Inflammatory macrophage treated with lipopolysaccharide for 4 hours (primary cell): Measurements from ENCODE around the gene MRRF.
A peak's percentile ranks its signal among the peaks of the same experiment; 100 is the strongest.

ENCODE experiments used
- DNase-seq: peaks from one replicate; pipeline ENCODE4 v3.0.0-alpha.2; 2020

Gene MRRF, protein sequence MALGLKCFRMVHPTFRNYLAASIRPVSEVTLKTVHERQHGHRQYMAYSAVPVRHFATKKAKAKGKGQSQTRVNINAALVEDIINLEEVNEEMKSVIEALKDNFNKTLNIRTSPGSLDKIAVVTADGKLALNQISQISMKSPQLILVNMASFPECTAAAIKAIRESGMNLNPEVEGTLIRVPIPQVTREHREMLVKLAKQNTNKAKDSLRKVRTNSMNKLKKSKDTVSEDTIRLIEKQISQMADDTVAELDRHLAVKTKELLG

DNA sequence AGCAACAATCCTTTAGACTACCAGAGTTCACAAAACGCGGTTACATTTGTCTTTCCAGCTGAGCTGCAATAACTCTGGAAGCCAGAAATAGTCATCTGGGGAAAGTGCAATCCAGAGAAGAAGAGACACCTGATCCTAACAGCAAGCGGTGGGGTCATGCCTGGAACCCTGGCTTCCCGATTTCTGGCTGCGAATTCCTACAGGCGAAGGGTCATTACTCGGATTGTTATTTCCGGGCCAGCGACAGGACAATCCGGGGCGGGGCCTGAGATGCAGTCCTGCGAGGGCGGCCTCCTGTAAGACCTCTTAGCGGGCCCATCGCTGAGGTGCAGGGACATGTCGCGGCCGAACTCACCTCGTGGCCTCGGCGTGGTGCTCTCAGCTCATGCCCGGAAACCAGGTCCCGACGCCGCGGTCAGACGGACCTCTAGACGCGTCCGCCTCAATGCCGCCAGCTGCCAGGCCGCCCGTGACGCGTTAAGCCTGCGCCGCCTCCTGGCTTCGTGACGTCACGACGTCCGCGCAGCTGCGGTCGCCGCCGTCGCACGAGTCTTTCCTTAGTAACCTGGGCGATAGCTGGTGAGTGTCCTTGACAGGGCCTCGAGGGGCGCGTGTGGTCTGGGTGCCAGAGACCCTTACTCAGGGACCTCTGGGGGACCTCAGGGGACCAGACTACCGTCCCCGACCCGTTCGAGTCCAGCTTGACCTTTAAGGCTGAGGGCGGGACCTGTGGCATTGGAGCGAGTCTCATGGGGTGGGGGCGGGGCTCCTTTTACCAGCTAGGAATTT, at the start of gene MRRF, which contains the start of gene RBM18:
TSS of gene MRRF (plus strand) at position 523 of the 789 bp plus-strand sequence. CDS start 6,010 bp downstream, outside the sequence.
TSS of gene RBM18 (minus strand) at position 481 of the 789 bp plus-strand sequence. CDS start 3,348 bp downstream, outside the sequence.
- DNase-seq: peak; percentile 92

DNA sequence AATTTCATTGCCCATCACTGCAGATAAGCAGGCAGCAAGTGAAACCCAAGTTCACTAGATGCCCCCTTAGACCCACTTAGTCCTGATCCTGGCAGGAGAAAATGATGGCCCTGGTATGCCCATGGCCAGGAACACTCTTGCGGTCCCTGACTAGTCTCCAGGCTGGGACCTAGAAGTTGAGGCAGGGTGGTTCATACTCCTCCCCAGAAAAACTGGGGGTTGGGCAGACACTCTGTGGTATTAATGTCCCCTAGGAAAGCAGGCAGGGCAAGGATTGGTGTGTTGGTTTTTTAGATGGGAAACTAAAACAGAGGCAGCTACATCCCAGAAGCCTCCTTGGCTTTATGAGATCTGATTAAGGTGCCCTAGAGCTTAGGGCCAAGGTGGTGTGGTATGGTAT, 49.0 kb upstream of the MRRF start:
- DNase-seq: no peak

DNA sequence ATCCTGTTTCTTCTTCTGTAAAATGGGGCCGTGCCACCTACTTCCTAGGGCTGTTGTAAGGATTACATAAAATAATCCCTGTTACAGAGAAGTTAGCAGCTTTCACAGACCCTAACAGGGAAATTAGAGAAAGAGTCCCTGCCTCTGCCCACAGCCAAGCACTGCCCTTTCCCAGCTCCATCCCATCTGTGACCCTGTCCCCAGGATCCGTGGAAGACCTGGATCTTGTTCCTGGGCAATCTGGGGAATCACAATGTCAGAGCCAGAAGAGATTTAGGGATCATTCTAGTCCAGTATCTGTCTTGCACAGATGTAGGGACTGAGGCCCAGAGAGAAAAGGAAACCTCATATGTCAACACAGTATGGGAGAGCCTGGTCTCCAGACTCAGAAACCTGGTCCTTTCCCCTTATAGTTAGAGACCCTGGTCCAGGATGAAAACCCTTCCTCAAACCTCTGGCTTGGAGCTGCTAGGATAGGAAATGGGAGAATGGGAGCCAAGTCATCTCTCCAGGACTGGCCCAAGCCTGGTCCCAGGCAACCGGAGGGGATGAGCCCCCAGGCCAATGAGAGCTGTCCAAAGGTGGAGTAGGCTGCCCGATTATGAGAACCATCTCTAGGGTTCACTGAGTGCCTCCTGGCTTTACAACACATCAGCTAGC, 48.4 kb upstream of the MRRF start:
- no peak for DNase-seq

DNA sequence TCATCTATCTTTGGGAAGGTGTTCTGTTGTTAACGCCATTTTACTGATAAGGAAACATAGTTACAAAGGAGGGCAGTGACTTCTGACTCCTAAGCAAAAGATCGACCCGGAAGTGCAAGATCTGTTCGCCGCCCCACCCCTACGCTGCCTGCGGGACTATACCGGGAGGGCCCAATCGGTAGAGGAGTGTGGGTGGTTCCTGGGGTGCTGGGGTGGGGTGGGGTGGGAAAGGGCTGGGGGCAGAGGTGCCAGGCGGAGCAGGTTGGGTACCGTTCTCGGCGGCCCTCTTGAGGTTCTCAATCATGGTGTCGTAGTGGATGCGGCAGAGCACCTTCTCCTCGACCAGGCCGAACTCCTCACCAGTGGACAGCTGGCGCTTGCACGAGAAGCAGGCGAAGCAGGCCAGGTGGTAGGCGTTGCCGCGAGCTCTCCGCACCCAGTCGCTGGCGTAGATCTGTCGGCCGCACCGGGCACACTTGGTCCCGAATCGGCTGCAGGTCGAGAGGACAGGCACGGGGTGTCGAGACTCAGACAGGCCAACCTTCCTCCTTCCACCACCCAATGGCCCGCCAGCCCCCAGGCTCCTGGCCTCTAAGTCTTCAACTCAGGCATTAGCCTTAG, 47.8 kb upstream of the MRRF start:
- DNase-seq: no peak

DNA sequence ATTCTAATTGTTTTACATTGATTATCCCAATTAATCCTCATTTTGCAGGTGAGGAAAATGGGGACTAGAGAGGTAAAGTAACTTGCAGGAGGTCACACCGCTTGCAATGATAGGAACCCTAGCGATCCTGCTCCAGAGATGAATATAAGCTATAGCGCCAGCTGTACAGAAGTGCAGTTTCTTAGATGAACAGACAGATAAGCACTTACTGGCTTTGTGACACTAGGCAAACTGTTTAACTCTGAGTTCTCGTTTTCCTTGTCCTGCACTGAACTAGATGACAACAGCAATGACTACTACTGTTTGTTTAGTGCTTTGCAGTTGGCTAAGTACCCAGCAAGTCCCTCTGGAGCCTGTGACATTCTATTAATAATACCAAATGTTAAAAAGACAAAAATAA, 47.0 kb upstream of the MRRF start:
- DNase-seq: no peak

DNA sequence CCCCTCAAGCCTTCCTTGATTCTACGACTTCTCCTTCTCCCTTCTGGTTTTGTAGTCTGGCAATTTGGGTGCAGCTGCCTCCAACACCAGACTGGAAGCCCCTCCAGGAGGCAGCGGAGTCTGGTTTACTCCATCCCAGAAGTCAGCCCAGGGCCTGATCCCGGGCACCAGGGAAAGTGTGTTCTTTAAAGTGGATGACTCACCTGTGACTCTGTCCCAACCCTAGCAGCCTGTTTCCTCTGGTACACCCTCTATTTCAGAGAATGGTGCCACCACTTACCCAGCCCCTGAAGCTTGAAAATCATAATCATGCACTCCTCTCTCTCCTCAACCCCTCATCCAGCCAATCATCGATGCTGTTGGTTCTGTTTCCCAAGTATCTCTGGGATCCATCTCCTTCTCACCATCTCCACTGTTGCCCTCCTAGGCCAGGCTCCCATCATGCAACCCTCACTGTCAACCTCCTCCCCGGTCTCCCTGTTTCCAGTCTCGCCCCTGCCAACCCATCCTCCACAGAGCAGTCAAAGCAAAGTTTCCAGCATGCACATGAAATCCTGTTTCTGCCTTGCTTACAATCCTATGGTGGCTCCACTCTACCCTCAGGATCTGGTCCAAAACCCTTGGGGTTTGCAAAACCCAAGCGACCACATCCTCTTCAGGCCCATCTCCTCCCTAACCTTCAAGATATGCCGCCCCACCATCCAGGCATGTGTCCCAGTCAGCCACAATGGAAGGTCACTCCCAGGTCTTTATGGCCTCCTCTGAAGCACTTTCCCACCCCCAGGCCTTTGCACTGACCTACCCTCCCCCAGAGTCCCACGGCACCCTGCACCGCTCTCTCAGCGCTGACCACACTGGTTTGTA, 46.4 kb upstream of the MRRF start:
- DNase-seq: no peak

DNA sequence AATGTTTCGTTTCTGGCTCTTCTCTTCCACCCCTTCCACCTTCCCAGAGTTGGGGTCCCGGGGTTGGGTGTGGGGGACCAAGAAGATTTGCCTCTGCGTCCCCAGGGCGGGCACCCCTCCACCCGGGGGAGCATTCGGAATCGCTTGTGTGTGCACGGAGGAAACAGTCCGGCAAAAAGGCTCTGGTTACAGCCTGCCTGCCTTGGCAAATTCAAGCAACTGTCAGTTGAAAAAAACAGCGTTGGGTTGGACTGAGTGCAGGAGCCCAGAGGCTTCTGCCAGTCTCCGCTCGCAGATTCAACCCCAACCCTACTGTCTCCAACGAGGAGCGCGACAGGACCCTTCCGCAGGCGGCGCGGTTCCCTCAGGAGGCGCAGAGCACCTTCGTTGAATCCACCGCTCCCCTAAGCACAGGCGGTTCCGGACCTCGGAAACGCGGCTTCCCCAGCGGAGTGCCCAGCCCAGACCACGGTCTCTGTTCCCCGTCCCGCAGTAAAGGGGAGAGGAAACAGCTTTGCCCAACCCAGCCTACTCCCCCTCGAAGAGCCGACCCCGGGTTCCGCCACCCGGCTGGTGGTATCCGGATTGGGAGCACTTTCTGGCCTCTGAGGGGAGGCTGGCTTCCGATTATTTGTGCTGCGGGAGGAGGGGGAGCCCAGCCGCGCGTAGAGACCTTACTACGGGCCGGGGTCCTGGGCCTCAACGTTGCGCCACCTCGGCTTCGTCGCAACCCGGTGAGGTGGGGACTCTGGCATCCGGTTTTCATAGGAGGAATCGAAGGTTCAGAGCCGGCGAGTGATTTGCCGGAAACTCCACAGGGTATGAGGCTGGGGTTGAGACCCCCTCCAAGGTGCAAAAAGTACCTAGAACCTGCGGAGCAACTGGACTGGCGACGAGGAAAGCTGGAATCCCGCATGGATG, 45.5 kb upstream of the MRRF start:
- DNase-seq: no peak

DNA sequence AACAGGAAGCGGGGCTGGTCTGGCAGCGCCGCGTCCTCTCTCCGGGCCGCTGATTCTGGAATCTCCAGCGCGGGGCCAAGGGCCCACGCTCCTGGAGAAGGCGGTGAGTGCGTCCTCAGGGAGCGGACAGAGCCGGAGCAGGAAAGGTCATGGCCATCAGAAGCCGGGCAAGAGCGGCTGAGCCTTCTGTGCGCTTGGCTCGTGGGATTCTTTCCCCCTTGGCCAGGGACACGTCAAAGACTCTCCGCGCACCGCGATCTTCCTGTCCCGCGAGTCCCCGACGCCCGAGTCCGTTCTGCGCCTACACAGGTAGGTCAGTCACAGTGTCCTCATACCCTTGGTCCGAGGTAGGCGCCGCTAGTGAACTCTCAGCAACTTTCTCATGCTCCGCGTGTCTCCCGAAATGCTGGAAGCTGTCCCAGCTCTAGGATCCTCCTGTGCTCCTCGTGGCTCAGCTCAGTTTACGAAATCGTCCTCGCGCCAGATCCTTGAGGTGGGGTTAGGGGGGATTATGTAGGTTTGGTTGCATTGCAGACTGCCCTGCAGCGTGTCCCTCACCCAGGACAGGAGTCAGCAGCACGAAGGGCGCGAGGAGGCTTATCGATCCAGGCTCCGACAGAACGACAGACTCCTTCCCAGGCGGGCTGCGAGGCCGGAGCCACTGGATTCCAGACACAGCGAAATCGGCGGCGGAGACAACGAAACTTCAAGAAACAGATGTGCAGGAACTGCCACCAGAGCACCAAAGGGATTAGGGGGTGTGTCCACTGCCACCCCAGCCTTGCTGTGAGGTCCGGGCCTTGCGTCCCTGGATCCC, 44.6 kb upstream of the MRRF start:
- DNase-seq: no peak

DNA sequence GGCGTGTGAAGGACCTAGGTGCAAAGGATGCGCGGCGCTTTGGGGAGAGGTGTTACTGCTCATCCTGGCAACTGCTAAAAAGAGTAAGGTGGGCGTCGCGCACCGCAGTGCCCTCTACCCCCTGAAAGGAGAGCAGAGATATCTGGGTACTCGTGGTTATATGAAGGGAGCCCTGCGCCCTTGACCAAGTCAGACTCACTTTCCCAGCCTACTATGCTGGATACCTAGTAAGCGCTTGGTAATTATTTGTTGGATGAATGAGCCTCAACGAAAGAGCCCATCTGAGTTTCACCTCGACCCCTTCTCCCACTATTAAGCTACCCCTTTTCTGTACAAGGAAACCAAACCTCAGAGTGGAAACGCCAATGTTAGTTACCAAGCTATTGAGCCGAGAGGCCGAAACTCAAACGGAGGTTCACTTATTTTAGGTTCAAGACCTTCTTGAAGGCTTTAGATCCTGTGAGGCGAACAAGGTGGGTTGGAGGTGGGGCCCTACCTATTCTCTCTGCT, 44.0 kb upstream of the MRRF start:
- no peak for DNase-seq

DNA sequence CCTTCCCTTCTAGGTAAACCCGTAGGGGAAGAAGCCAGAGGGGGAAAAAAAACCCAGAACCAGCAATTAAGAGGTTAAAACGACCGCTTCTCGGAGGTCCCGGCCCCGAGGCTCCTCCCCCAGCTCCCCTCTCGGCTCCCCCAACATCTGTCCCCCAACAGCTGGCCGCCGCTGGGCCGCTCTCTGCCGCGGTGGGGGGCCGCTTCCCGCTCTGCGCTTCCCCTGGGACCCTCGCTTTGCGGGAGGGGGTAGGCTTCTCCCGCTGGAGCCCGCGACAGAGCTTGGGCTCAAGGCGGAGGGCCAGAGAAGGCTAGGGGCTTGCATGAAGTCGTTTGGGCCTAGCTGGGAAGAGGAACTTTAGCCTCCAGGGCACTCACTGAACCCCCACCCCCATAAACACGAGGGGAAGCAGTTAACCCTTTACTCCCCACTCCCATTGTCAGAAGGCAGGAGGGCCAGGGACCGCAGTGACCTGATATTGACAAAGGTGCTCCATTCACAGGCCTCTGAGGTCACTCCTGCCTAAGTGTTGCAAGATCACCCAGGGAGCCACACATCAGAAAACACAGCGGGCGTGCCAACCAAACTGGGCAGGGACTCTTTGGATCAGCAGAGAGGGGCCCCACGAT, 43.4 kb upstream of the MRRF start:
- DNase-seq: no peak

DNA sequence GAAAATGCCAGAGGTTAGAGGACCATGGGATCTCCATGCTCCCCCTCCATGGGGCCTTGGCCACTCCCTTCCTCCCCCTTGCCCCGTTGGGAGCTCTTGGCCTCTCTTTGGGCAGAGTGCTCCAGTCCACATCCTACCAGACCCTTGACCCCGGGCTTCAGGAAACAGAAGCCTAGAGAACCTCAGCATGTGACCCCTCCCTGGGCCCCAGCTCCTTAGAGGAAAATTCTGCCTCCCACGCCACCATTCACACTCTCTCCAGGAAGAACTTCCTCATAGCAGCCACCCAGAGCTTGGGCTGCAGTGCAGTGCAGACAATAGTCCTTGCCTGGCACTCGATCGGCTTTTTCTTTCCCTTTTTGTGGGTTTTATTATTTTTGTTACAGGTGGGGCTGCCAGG, 41.9 kb upstream of the MRRF start:
- peak; percentile 37 for DNase-seq

DNA sequence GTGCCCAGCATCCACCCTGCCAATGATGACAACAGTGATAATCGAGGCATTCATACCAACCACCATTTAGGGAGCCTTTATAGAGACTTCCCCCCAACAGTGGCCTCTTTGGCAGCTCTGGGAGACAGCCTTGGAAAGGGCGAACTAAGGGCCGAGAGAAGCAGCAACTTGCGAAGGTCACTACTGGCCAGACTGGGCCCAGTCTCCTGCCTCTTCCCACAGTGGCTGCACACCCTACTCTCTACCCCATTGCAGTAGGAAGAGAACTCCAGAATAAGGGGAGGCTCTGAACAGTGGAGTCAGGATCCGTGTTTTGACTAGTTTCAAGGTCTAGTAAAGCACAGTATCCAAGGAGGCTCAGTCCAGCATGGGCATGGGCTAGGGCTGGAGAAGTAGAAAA, 41.2 kb upstream of the MRRF start:
- no peak for DNase-seq

DNA sequence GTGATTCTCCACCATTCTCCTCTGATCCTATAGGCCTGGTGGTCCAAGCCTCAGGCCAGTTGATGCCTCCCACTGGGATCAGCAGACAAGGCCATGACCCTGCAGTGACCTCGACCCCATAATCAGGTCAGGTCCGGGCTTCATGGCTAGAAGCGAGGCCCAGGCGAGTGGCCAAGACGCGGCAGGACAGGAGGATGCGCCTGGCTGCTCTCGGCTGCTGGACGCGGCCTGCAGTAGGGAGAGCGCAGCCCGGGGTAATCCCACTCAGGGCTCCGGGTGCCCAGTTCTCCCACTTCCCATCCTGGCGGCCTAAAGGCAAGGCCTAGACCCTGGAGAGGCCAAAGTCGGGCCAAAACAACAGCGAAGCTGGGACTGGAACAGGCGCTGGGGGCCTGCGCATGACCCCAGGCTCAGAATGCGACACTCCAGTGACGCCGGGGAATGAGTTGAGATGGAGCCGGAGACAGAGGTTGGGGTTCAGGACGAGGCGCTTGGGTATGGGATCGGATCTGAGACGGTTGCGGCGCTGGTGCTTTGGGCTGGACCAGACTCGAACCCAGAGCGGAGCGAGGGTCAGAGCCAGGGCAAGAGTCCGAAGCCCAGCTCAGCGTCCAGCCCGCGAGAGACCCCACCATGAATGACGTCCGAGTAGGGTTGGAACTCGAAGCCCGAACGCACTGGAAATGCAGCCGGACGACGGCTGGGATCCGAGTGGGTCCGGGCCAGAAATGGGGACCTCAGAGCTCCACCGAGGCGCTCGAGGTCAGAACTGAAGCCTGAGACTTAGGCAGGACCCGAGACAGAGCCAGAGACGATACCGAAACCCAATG, 39.2 kb upstream of the MRRF start:
- DNase-seq: no peak

DNA sequence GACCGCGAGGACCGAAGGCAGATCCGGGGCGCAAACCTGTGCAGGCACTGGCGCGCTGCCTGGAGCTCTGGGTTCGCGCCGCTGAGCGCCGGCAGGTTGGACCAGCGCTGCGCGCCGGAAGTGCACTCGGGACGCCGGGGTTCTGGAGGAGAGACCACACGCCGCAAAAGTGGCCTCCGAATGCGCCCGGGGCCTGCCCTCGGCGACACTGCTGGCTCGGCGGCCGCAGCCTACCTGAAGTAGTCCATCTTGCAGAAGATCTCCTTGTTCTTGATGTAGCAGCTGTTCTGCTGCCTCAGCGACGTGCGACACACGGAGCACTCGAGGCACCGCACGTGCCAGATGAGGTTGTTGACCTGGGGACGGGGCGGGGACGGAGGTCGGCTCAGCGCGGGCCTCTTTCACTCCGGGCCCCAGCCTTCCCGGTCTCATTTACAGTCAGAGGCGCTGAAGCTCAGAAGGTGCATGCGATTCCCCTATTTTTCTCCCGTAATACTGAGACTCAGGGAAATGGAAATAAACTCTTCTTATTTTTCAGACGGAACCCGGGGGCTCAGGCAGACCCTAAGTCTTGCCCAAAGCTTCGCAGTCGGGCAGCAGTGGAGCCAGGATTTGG, 38.4 kb upstream of the MRRF start:
- no peak for DNase-seq

DNA sequence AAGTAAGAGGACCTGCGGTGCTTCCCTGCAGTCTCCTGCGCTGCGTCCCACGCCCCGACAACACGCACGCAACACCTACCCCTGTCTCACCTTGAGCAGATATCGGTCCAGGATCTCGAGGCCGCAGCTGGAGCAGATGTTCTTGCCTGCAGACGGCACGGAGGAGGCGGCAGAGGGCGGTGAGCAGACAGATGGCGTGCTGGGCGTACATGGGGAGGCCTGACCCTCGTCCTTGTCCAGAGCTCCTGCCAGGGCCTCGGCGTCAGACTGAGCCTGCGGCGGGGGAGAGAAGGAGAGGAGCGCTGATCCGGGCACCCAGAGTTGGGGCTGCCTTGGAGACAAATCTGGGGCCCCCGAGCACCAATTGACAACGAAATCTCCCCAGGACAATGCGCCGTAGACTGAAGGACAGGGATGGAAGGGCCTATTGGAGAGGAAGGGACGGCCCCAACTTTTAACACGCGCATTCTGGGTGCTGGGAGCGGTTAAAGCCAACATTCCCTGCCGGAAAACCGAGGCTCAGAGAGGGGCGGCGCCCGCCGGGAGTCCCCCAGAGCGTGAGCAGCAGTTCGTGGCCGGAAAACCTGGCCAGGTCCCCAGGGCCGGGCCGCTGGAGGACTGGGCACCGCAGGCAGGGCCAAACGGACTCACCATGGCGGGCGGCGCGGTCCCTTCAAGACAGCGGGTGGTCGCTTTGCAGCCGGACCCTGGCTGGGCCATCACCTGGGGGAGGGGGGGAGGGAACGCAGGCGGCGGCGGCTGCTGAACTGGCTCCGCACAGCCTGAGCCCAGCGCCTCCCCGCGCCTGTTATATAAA, 37.7 kb upstream of the MRRF start:
- DNase-seq: no peak

DNA sequence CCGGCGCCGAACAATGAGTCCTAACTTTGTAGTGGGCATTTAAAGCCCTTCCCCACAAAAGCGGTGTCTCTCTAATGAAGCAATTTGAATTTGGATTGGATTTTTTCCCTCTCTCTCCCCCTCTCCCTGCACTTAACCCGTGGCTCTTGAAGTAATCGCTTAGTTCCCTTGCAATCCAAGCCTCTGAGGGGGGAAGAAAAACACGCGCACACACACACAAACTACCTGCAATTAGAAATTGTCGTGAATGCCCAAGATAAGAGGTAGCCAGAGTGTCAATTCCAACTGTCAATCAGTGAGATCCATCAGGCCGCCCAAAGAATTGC, 37.1 kb upstream of the MRRF start:
- no peak for DNase-seq

DNA sequence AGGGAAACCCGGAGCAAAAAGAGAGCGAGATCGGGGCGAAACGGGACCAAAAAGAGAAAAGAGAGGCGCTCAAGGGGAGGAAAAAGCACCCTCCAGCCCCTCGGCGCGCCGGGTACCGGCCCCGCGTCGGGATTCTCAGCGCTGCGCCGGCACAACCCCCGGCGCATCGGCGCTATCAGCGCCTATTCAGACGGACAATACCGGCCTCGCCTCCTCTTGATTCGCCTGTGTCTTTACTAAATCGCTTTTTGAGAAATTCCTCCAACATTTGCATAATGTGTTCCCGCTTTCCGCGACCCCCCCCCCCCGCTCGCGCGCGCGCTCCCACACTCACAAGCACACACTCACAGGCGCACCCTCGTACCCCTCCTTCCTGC, 36.5 kb upstream of the MRRF start:
- DNase-seq: no peak
